SJSA1 (cell line): Measurements from ENCODE around the gene MMD. TPM values are rescaled to one million over a fixed set of nuclear protein-coding genes. Genes with fewer than 3 reads are reported as not detected.
A peak's percentile ranks its signal among the peaks of the same experiment; 100 is the strongest.
"Not testable (repeated sequence)": the region's sequence is repeated elsewhere in the genome, so short reads cannot be mapped to it uniquely, and the experiment has no call there.

Experiments used
- DNase-seq, 2 experiments: peaks; one replicate each; pipeline ENCODE4 v3.0.0-alpha.2; 2015 to 2020; ENCODE audit warnings: low spot score in 2 of 2, low read depth in 1 of 2
- H3K27ac ChIP-seq: fragments of 250-450 bp; sonication (Bioruptor Pico); 2 replicates; pipeline ENCODE4 v1.5.1; 2020; ENCODE audit warnings: mild to moderate bottlenecking, moderate library complexity
- H3K27me3 ChIP-seq: fragments of 250-450 bp; sonication (Bioruptor Pico); replicated peaks from 2 replicates; pipeline ENCODE4 v1.5.1; 2020; ENCODE audit warnings: mild to moderate bottlenecking, moderate library complexity
- H3K36me3 ChIP-seq: fragments of 250-450 bp; sonication (Bioruptor Pico); 2 replicates; pipeline ENCODE4 v1.5.1; 2020; ENCODE audit warnings: mild to moderate bottlenecking
- H3K4me1 ChIP-seq: fragments of 250-450 bp; sonication (Bioruptor Pico); replicated peaks from 2 replicates; pipeline ENCODE4 v1.6.1; 2021; ENCODE audit warnings: mild to moderate bottlenecking
- H3K4me3 ChIP-seq: fragments of 250-450 bp; sonication (Bioruptor Pico); 2 replicates; pipeline ENCODE4 v1.5.1; 2020; ENCODE audit warnings: mild to moderate bottlenecking
- H3K9me3 ChIP-seq: fragments of 250-450 bp; sonication (Bioruptor Pico); replicated peaks from 2 replicates; pipeline ENCODE4 v1.5.1; 2020; ENCODE audit warnings: mild to moderate bottlenecking
- total RNA-seq: library from RNA; depleted of rRNA; stranded (reverse); fragments of >200 nt; shearing (Covaris generic); gene quantifications from 2 replicates; pipeline ENCODE4 v1.2.3, GENCODE V29; 2014

MMD gene
- total RNA-seq, 1 experiment from 2014 or later: 51.2 TPM

DNA sequence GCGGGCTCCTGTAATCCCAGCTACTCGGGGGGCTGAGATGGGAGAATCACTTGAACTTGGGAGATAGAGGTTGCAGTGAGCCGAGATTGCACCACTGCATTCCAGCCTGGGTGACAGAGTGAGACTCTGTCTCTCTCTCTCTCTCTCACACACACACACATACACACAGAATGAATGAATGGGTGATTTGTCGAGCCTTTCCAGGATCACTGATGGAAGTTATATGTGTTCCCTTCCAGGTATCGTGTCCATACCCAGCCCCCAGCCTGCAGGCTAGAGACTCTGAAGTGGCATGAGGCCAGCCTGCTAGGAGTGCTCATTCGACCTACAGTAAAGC, 1.2 kb upstream of the MMD start:
- not testable (repeated sequence) for H3K4me3 ChIP-seq, H3K9me3 ChIP-seq, H3K27ac ChIP-seq, H3K36me3 ChIP-seq, DNase-seq
- Histone ChIP-seq H3K27me3 (peaks cover 10% of the 10 kb centered on the region), H3K4me1 (peaks cover 12% of the 10 kb centered on the region)

DNA sequence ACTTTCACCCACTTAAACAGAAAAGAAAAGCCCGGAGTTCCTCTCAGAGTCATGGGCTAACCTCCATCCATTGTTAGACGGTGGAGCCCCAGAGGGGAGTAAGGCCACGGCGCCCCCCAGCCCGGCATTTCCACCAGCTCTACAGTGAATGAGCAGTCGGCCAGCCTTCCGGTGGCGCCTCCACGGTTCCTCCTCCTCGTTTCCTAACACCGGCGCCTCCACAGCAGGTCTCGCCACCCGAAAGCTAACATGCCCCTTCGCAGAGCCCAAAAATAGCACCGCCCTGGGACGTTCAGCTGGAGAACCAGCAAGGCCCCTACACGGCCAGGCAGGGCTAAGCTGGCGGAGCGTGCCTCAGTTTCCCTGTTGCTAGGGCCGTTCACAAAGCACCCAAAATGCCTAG, 858 bp downstream of the MMD start:
- peaks cover 12% of the 10 kb centered on the region for H3K4me1 ChIP-seq
- no peaks in the 10 kb centered on the region for H3K9me3 ChIP-seq
- H3K27ac ChIP-seq: peak overlapping the region; percentile 72
- peak; percentile 54 to 64 for DNase-seq
- peaks cover 3% of the 10 kb centered on the region; the same call in 1 of the 2 replicates for H3K36me3 ChIP-seq
- H3K4me3 ChIP-seq: peak overlapping the region; percentile 85
- H3K27me3 ChIP-seq: peaks cover 6% of the 10 kb centered on the region

DNA sequence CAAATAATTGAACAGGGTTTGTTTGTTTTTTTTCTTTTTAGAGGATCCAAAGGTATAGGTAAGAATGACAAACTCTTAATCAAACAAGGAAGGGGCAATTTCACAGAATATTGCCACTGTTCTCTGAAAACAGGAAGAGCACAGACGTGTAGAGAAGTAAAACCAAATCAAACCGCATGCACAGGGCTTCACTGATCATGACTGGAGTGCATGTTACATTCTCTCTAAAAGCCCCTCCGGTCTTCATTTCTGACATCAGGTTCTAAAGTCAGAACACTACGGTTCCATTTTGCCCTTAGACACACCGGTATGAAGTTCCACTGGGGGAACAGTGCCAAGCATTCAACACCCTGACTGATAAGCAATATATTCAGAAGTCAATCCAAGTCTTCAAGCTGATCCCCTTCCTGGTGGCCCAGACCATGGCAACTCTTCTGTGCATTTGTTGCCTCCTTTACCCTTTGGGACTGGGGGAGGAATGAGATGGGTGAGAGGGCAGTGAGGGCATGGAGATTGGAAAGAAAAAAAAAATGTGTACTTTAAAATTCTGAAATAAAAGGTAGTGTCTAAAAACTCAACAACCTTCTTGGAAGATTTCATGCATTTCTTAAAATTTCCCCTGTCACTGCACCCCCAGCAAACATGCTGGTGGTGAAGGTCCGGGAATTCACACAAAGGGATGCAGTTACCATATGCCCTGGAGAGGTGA, 1.4 kb downstream of the MMD start:
- Histone ChIP-seq H3K36me3 (peaks cover 3% of the 10 kb centered on the region; the same call in 1 of the 2 replicates), H3K27me3 (peaks cover under 1% of the 10 kb centered on the region), H3K4me3 (peak overlapping the region; percentile 85), H3K9me3 (no peaks in the 10 kb centered on the region), H3K27ac (peak overlapping the region; percentile 72), H3K4me1 (peaks cover 12% of the 10 kb centered on the region)
- DNase-seq: no peak

DNA sequence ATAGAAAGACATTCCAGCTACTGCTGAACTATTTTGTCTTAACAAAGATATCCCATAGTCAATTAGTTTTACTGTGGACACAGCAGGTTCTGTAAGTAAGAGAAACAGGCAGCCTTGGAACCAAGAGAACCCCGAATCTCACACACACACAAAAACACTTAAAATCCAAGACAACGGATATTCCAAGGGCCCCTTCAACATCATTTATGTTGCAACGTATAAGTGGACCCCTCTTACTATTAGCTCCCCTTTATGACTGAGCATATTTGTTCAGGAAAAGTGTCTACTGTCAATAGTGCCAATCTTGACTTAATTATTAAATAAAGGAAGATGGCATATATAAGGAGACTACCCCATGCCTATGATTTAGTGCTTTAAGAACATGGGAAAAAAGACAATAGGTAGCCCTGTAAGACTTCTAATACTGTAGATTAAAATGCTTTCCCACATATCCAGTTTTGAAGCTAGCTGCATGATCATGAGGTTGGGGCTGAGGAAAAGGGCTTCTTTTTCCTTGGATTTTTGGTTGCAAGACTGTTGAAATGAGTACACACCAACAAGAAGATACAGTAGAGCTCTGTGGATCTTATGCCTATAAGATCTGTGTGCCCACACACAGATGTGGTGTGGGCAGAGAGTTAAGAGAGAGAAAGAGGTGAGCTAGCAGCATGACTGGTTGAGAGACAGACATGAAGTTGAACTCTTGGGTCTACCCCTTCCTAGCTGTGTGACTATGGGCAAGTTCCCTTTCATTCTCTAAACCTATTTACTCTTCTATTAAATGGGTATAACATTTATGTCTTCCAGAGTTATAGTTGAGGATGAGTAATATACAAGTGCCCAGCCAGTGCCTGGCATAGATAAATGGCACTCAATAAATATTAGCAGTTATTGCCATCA, 3.0 kb downstream of the MMD start:
- DNase-seq: no peak
- H3K9me3 ChIP-seq: no peaks in the 10 kb centered on the region
- H3K36me3 ChIP-seq: peaks cover 10% of the 10 kb centered on the region
- peaks cover 12% of the 10 kb centered on the region for H3K4me1 ChIP-seq
- H3K4me3 ChIP-seq: no peak overlapping the region
- H3K27me3 ChIP-seq: no peaks in the 10 kb centered on the region
- no peak overlapping the region for H3K27ac ChIP-seq

DNA sequence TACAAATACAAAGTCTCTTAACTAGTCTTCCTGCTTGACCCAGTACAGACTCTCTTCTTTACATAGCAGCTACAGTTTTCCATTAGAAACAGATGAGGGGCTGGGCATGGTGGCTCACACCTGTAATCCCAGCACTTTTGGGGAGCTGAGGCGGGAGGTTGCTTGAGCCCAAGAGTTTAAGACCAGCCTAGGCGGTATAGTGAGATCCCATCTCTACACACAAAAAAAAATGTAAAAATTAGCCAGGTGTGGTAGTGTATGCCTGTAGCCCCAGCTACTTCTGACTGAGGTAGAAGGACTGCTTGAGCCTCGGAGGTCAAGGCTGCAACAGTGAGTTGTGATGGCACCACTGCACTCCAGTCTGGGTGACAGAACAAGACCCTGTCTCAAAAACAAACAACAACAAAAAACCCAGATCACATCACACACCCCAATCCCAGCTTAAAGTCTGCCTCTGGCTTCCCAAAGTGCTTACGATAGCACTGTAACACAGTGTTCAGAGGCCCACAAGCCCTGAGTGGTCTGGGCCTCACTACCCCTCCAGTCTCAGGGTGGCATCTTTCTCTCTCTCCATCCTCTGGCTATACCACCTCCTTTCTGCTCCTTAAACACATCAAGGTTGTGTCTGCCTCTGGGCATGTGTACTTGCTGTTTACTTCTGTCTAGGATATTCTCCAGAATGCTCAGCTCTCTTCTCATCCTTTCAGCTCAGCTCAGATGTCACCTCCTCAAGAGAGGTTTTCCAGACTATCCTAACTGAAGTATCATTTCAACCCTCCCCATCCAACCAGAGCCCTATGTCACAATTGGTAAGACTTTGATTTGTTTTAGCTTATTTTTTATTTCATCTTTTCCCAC, 4.0 kb downstream of the MMD start:
- no peak overlapping the region for H3K27ac ChIP-seq
- H3K4me3 ChIP-seq: no peak overlapping the region
- no peak for DNase-seq
- peaks cover 18% of the 10 kb centered on the region for H3K36me3 ChIP-seq
- peaks cover 12% of the 10 kb centered on the region for H3K4me1 ChIP-seq
- H3K27me3 ChIP-seq: no peaks in the 10 kb centered on the region
- H3K9me3 ChIP-seq: no peaks in the 10 kb centered on the region

DNA sequence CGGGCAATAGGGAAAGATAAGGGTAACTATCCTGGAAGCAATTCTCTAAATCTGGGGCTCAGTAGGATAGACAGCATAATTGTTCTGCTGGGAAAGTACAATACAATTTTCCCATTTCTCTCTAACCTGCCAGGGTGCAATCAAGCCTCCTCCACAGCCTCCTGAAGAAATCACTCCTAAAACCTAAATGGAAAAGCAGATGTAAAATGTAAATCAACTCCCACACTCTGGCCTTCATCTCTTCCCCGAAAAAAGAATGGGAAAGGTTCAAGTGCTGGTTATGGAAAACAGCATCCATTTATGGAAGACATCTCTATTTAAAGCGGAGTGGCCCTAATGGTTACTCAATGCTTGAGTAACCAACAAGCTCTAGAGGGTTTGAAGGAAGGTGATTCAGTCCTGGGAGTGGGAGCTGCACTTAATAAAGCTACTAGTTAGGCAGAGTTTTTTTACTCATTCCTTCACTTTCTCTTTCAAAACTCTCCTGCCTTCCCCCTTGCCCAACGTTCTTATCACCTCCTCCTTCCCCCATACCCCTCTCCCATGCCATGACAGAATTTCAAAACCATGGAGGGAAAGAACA, 5.1 kb downstream of the MMD start:
- H3K27ac ChIP-seq: no peak overlapping the region
- DNase-seq: no peak
- H3K27me3 ChIP-seq: no peaks in the 10 kb centered on the region
- peaks cover 8% of the 10 kb centered on the region for H3K4me1 ChIP-seq
- H3K36me3 ChIP-seq: peaks cover 22% of the 10 kb centered on the region
- H3K4me3 ChIP-seq: no peak overlapping the region
- no peaks in the 10 kb centered on the region for H3K9me3 ChIP-seq

DNA sequence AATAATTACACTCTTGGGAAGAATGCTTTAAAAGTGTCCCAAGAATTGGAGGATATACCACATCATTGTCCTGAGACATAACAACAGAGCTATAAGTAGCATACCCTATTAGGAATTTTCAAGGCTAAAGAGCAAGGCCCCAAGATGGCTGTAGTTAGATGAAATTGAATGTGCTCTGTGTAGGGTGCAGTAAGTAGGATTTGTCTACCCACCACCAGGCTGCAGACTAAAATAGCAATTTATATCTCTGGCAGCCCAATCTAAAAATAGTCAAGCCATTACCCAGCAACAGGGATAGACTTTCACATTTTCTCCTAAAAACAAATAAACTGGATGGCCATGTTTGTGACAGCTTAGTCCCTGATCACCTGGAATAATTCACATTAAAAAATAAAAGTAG, 5.6 kb downstream of the MMD start:
- peaks cover 24% of the 10 kb centered on the region for H3K36me3 ChIP-seq
- no peak overlapping the region for H3K27ac ChIP-seq
- H3K9me3 ChIP-seq: no peaks in the 10 kb centered on the region
- no peak for DNase-seq
- no peaks in the 10 kb centered on the region for H3K27me3 ChIP-seq
- H3K4me1 ChIP-seq: peaks cover 8% of the 10 kb centered on the region
- H3K4me3 ChIP-seq: no peak overlapping the region

DNA sequence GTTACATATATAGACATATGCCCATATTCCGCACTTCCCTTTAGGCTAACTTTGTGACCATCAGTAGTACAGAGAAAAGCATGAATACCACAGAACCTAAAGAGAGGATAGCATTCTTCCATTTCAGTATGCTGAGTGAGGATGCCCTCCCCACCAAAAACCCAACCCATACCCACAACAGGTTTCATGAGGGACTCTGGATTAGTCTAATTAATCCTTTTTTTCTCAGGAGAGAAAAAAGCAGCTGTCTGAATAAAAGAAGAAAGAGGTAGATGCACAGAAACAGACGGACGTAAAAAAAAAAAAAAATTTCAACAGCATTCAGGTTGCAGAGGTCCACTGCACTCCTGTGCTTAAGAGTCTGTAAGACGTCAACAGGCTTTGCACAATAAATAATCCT, 6.7 kb downstream of the MMD start:
- Histone ChIP-seq H3K36me3 (peaks cover 34% of the 10 kb centered on the region), H3K4me3 (no peak overlapping the region), H3K9me3 (no peaks in the 10 kb centered on the region), H3K27me3 (no peaks in the 10 kb centered on the region), H3K4me1 (peaks cover 2% of the 10 kb centered on the region), H3K27ac (no peak overlapping the region)
- DNase-seq: no peak

DNA sequence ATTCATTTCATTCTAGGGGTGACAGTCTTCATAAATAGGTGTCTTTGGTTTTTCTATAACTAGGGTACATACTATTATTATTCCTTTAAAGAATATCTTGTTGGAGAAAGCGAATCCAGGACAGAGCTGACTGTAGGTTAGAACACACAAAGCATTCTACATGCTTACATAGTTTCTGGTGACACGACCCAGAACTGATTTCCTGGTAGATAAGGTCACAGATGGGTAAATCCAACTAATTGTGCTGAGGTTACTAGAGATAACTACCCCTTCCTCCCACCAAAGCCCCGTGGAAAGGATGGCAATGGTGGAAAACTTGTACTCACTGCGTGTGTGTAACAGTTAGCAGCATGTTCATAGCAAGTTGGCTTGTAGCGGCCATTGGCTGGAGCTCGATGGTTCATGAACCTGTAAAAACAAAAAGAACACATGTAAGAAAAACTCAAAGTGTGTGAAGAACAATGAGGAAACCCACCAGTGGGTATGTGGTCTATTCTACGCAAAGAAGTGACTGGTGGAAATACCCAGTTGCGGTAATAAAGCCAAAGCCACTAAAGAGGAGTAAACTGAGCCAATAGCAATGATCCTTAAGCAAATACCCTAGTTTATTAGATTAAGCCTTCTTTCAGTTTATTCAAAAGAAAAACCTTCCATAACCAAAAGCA, 7.7 kb downstream of the MMD start:
- no peaks in the 10 kb centered on the region for H3K4me1 ChIP-seq
- no peak overlapping the region for H3K4me3 ChIP-seq
- no peaks in the 10 kb centered on the region for H3K27me3 ChIP-seq
- H3K9me3 ChIP-seq: no peaks in the 10 kb centered on the region
- no peak for DNase-seq
- H3K36me3 ChIP-seq: peaks cover 44% of the 10 kb centered on the region
- no peak overlapping the region for H3K27ac ChIP-seq

DNA sequence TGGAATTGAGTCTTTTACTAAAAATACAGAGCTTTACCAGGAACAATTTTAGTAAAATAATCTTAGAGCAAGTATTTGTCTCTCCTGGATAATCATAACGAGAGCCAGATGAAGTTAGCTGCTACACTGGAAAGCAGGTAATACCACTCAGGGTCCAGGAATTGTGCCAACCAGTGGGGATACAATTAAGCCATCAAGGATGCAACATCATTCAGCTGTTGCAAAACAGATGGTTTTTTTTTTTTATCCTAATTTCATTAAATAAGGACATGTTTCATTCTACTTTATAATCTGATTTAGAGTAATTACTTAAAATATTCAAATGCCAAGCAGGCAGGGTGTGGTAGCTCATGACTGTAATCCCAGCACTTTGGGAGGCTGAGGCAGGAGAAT, 10.2 kb downstream of the MMD start:
- no peak overlapping the region for H3K27ac ChIP-seq
- DNase-seq: no peak

DNA sequence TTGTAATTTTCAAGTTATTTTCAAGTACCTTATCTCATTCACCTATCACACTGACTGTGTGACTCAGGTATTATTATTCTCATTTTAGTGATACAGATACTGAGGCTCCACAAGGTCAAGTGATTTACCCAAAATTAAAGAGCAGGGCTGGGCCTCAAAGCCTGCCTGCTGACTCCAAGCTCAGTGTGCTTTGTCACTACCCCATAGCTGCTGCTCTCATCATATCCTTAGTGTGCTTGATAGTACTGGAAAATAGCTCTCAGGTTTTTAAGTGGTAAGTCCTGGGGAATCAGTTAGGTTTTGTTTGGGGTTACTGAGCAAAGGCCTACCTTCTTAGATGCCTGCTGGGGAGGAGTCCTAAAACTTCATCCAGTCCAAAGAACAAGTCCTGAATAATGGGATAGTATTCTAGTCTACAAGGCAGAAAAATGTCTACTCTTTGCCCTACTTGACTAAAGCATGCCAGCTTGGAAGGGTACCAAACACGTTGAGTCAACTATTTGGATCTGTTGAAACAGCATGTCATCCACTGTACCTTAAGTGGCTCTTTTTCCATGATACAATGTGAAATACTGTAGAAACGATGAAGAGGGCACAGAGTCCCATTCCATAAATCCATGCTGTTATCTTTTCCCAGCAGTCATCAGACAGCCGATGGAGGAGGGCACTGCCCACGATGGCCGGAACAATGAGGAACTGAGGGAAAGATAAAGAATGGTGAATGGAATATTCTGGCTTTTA, 10.7 kb downstream of the MMD start:
- no peak for DNase-seq
- no peaks in the 10 kb centered on the region for H3K4me1 ChIP-seq
- no peak overlapping the region for H3K4me3 ChIP-seq
- no peaks in the 10 kb centered on the region for H3K9me3 ChIP-seq
- H3K36me3 ChIP-seq: peaks cover 71% of the 10 kb centered on the region
- no peak overlapping the region for H3K27ac ChIP-seq
- no peaks in the 10 kb centered on the region for H3K27me3 ChIP-seq

More for the DNA sequence above, 10.2 kb downstream of the MMD start:
- Histone ChIP-seq H3K27me3 (no peaks in the 10 kb centered on the region), H3K9me3 (no peaks in the 10 kb centered on the region), H3K36me3 (peaks cover 65% of the 10 kb centered on the region), H3K4me3 (no peak overlapping the region), H3K4me1 (no peaks in the 10 kb centered on the region)

DNA sequence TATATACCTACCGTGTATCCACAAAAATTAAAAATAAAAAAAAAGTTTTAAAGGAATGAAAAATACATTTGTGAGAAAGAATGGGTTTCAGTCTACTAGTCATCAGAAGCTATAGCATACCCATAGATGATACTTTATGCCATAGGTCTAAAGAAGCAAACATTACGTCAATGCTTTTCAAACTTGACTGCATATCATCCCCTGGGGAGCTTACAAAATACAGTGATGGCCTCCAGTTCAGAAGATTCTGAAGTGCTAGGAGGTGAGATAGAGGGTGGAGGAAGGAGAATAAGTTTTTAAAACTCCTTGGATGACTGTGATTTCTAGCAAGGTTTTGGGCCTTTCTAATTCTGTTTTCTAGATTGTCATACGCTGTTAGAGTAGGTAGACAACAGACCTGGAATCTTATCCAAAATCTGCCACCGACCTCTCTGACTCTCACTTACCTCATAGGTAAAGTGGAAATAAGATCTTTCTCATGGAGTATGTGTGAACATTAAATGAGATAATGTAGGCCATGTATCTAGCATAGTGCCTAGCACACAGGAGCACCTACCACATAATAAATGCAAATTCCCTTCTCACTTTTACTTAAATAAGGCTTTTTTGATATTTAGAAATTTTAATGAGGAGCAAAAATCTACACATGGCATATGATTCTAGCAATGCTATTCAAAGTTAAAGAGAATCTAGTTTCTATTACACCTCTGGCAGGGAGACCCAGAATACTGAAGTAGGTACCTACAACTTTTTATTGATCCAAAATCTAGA, 12.4 kb downstream of the MMD start:
- no peaks in the 10 kb centered on the region for H3K9me3 ChIP-seq
- H3K27ac ChIP-seq: no peak overlapping the region
- no peak overlapping the region for H3K4me3 ChIP-seq
- H3K4me1 ChIP-seq: no peaks in the 10 kb centered on the region
- peaks cover 83% of the 10 kb centered on the region for H3K36me3 ChIP-seq
- H3K27me3 ChIP-seq: no peaks in the 10 kb centered on the region
- no peak for DNase-seq
